ENCODE results near the gene ACTR5. TPM values are rescaled to one million over a fixed set of nuclear protein-coding genes. Genes with fewer than 3 reads are reported as not detected.

ACTR5 gene
- total RNA-seq, 1 experiment from 2014 or later = 20.0 TPM

DNA sequence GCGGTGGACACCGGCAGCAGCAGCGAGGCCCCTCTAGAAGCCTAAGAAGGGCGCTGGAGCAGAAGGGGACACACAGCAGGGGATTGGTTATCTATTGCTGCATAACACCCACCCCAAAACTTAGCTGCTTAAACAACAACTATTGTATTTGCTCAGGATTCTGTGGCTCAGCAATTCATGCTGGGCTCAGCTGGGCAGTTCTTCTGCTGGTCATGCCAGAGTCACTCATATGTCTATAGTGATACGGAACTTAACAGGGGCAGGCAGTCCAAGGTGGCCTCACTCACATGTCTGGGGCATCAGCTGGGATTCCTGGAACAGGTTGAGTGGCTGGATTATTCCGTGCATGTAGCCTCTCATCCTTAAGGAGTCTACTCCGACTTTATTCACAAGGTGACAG is 39.6 kb downstream of the ACTR5 start:
- Histone ChIP-seq H3K4me3 (ENCODE audit: low read depth, low read length) (no peak overlapping the region), H3K36me3 (ENCODE audit: control insufficient read depth, insufficient read depth, low read length) (no peaks in the 10 kb centered on the region), H3K9me3 (no peaks in the 10 kb centered on the region), H3K4me1 (no peaks in the 10 kb centered on the region), H3K27me3 (replicated peaks; ENCODE audit: control insufficient read depth, insufficient read depth, low read length) (no peaks in the 10 kb centered on the region; the same call in 1 of the 2 replicates)
- BruUV-seq (replicated peaks) = no TSS peak
- ChIA-PET POLR2A (no interaction called here), CTCF (interaction anchor here (1.4 kb wide), 1 partner anchor 138 kb away, joined by 4 read pairs; no protein-coding TSS in a partner anchor)
- peaks cover 9% of the 10 kb centered on the region for H3K9me3 Mint-ChIP-seq (ENCODE audit: unreplicated experiment)
- H3K4me3 Mint-ChIP-seq (ENCODE audit: unreplicated experiment) = no peak overlapping the region
- no peak overlapping the region for H3K27ac Mint-ChIP-seq (ENCODE audit: unreplicated experiment)
- no peak for TF ChIP-seq CTCF (IDR thresholded peaks at IDR 0.05; ENCODE audit: insufficient read depth in 1 of 2, low read depth in 1 of 2, low read length in 1 of 2, severe bottlenecking in 1 of 2, unreplicated experiment in 1 of 2)
- intact Hi-C loops (cut with micrococcal nuclease; ENCODE audit: unreplicated experiment) = no loop called here
- no peaks in the 10 kb centered on the region for H3K27me3 Mint-ChIP-seq (ENCODE audit: insufficient read depth, unreplicated experiment)
- no peak for DNase-seq
- peaks cover 7% of the 10 kb centered on the region for H3K4me1 Mint-ChIP-seq (ENCODE audit: low read depth, unreplicated experiment)
- peaks cover 6% of the 10 kb centered on the region for H3K36me3 Mint-ChIP-seq (ENCODE audit: insufficient read depth, unreplicated experiment)

GRCh38 chr20:38789503-38790199 is 41.4 kb downstream of the ACTR5 start:
- no peak overlapping the region for H3K27ac Mint-ChIP-seq (ENCODE audit: unreplicated experiment)
- Histone ChIP-seq H3K4me3 (ENCODE audit: low read depth, low read length) (no peak overlapping the region), H3K9me3 (no peaks in the 10 kb centered on the region), H3K27me3 (replicated peaks; ENCODE audit: control insufficient read depth, insufficient read depth, low read length) (no peaks in the 10 kb centered on the region; the same call in 1 of the 2 replicates), H3K36me3 (ENCODE audit: control insufficient read depth, insufficient read depth, low read length) (no peaks in the 10 kb centered on the region), H3K4me1 (no peaks in the 10 kb centered on the region)
- intact Hi-C loops (cut with micrococcal nuclease; ENCODE audit: unreplicated experiment) = loop anchor here (1.0 kb wide), 1 partner anchor 143 kb away; no protein-coding TSS in a partner anchor
- no peak for TF ChIP-seq CTCF (IDR thresholded peaks at IDR 0.05; ENCODE audit: insufficient read depth in 1 of 2, low read depth in 1 of 2, low read length in 1 of 2, severe bottlenecking in 1 of 2, unreplicated experiment in 1 of 2)
- no TSS peak for BruUV-seq (replicated peaks)
- ChIA-PET CTCF (interaction anchor here (0.5 to 1.3 kb wide), 10 partner anchors 8 to 156 kb away, joined by 3 to 9 read pairs (median 3); partner anchors contain the start of gene ACTR5), POLR2A (no interaction called here)
- DNase-seq = no peak
- peaks cover 9% of the 10 kb centered on the region for H3K9me3 Mint-ChIP-seq (ENCODE audit: unreplicated experiment)
- H3K4me1 Mint-ChIP-seq (ENCODE audit: low read depth, unreplicated experiment) = peaks cover 7% of the 10 kb centered on the region
- no peak overlapping the region for H3K4me3 Mint-ChIP-seq (ENCODE audit: unreplicated experiment)
- no peaks in the 10 kb centered on the region for H3K27me3 Mint-ChIP-seq (ENCODE audit: insufficient read depth, unreplicated experiment)
- peaks cover 6% of the 10 kb centered on the region for H3K36me3 Mint-ChIP-seq (ENCODE audit: insufficient read depth, unreplicated experiment)

GRCh38 chr20:38790200-38791053 is 42.2 kb downstream of the ACTR5 start:
- Histone ChIP-seq H3K27me3 (replicated peaks; ENCODE audit: control insufficient read depth, insufficient read depth, low read length) (no peaks in the 10 kb centered on the region; the same call in 1 of the 2 replicates), H3K4me1 (no peaks in the 10 kb centered on the region), H3K36me3 (ENCODE audit: control insufficient read depth, insufficient read depth, low read length) (no peaks in the 10 kb centered on the region), H3K9me3 (no peaks in the 10 kb centered on the region), H3K4me3 (ENCODE audit: low read depth, low read length) (no peak overlapping the region)
- H3K9me3 Mint-ChIP-seq (ENCODE audit: unreplicated experiment) = peaks cover 9% of the 10 kb centered on the region
- ChIA-PET POLR2A (no interaction called here), CTCF (interaction anchor here (0.5 to 1.3 kb wide), 10 partner anchors 9 to 157 kb away, joined by 3 to 9 read pairs (median 3); partner anchors contain the start of gene ACTR5)
- H3K27me3 Mint-ChIP-seq (ENCODE audit: insufficient read depth, unreplicated experiment) = peaks cover 2% of the 10 kb centered on the region
- intact Hi-C loops (cut with micrococcal nuclease; ENCODE audit: unreplicated experiment) = loop anchor here (1.0 kb wide), 1 partner anchor 144 kb away; no protein-coding TSS in a partner anchor
- peaks cover 6% of the 10 kb centered on the region for H3K36me3 Mint-ChIP-seq (ENCODE audit: insufficient read depth, unreplicated experiment)
- no peak overlapping the region for H3K27ac Mint-ChIP-seq (ENCODE audit: unreplicated experiment)
- DNase-seq = peak; percentile 71 to 73
- H3K4me3 Mint-ChIP-seq (ENCODE audit: unreplicated experiment) = peak overlapping the region; percentile 40
- peaks cover 7% of the 10 kb centered on the region for H3K4me1 Mint-ChIP-seq (ENCODE audit: low read depth, unreplicated experiment)
- TF ChIP-seq CTCF (IDR thresholded peaks at IDR 0.05; ENCODE audit: insufficient read depth in 1 of 2, low read depth in 1 of 2, low read length in 1 of 2, severe bottlenecking in 1 of 2, unreplicated experiment in 1 of 2) = peak; percentile 94 to 96
- no TSS peak for BruUV-seq (replicated peaks)

Data from Caco-2 (cell line).